ENCODE data around the gene PTPN2. TPM values are rescaled to one million over a fixed set of nuclear protein-coding genes. Genes with fewer than 3 reads are reported as not detected.

The PTPN2 gene
- total and polyA plus RNA-seq, 2 experiments from 2014 or later: 24.7 to 25.4 TPM

- Histone ChIP-seq H3K4me3 (no peak overlapping the region), H3K36me3 (no peaks in the 10 kb centered on the region), H3K4me1 (ENCODE audit: low read depth) (no peaks in the 10 kb centered on the region), H3K27ac (no peak overlapping the region), H3K9me3 (ENCODE audit: low read depth) (no peaks in the 10 kb centered on the region), H3K27me3 (no peaks in the 10 kb centered on the region)
- DNase-seq (ENCODE audit: low read depth in 1 of 2, low spot score in 1 of 2): no peak
- TF ChIP-seq CTCF (IDR thresholded peaks at IDR 0.05; ENCODE audit: low read depth, low read length): no peak
Observed at GRCh38 chr18:12749121-12749520, 134.9 kb downstream of the PTPN2 start.

- no peaks in the 10 kb centered on the region for H3K4me1 ChIP-seq (ENCODE audit: low read depth)
- no peak for TF ChIP-seq CTCF (IDR thresholded peaks at IDR 0.05; ENCODE audit: low read depth, low read length)
- H3K27ac ChIP-seq: no peak overlapping the region
- no peaks in the 10 kb centered on the region for H3K27me3 ChIP-seq
- no peak for DNase-seq (ENCODE audit: low read depth in 1 of 2, low spot score in 1 of 2)
- no peaks in the 10 kb centered on the region for H3K36me3 ChIP-seq
- H3K4me3 ChIP-seq: no peak overlapping the region
- no peaks in the 10 kb centered on the region for H3K9me3 ChIP-seq (ENCODE audit: low read depth)
Observed at GRCh38 chr18:12748671-12749070, 135.4 kb downstream of the PTPN2 start.

- no peak for TF ChIP-seq CTCF (IDR thresholded peaks at IDR 0.05; ENCODE audit: low read depth, low read length)
- H3K36me3 ChIP-seq: no peaks in the 10 kb centered on the region
- no peak overlapping the region for H3K27ac ChIP-seq
- no peak overlapping the region for H3K4me3 ChIP-seq
- H3K9me3 ChIP-seq (ENCODE audit: low read depth): no peaks in the 10 kb centered on the region
- no peaks in the 10 kb centered on the region for H3K27me3 ChIP-seq
- H3K4me1 ChIP-seq (ENCODE audit: low read depth): no peaks in the 10 kb centered on the region
- peak in 1 of 2 donors; percentile 11 for DNase-seq (ENCODE audit: low read depth in 1 of 2, low spot score in 1 of 2)
Observed at GRCh38 chr18:12747530-12748315, 136.3 kb downstream of the PTPN2 start.

GRCh38 chr18:12745095-12745795 is 138.8 kb downstream of the PTPN2 start:
- Histone ChIP-seq H3K9me3 (ENCODE audit: low read depth) (no peaks in the 10 kb centered on the region), H3K27ac (no peak overlapping the region), H3K27me3 (no peaks in the 10 kb centered on the region), H3K4me1 (ENCODE audit: low read depth) (no peaks in the 10 kb centered on the region), H3K36me3 (no peaks in the 10 kb centered on the region), H3K4me3 (no peak overlapping the region)
- DNase-seq (ENCODE audit: low read depth in 1 of 2, low spot score in 1 of 2): no peak
- TF ChIP-seq CTCF (IDR thresholded peaks at IDR 0.05; ENCODE audit: low read depth, low read length): no peak

GRCh38 chr18:12744103-12744502 is 139.9 kb downstream of the PTPN2 start:
- Histone ChIP-seq H3K27ac (no peak overlapping the region), H3K36me3 (no peaks in the 10 kb centered on the region), H3K9me3 (ENCODE audit: low read depth) (no peaks in the 10 kb centered on the region), H3K27me3 (no peaks in the 10 kb centered on the region), H3K4me3 (no peak overlapping the region), H3K4me1 (ENCODE audit: low read depth) (no peaks in the 10 kb centered on the region)
- DNase-seq (ENCODE audit: low read depth in 1 of 2, low spot score in 1 of 2): peak; percentile 33 to 83
- peak; percentile 67 for TF ChIP-seq CTCF (IDR thresholded peaks at IDR 0.05; ENCODE audit: low read depth, low read length)

Measured in cardiac muscle cell (in vitro differentiated cells and primary cell).